Activated B cell treated with CpG ODN at 0.5 μM for 24 hours (primary cell): ENCODE measurements around the gene FBLN5. TPM values are rescaled to one million over a fixed set of nuclear protein-coding genes. Genes with fewer than 3 reads are reported as not detected.

Source experiments
- ATAC-seq: fragments of 200-7000 bp; cut with Tn5 transposase; one replicate; pipeline ENCODE4 v1.10.0; 2021; ENCODE audit warnings: low read depth, mild to moderate bottlenecking, moderate library complexity
- CTCF ChIA-PET: fragments of 350-600 bp; sonication (Branson Sonifier 250); formaldehyde crosslinking; loops from one replicate; lab custom pipeline; 2021; ENCODE audit warnings: antibody characterized with exemption; lab: Charles Lee
- POLR2A ChIA-PET: fragments of 350-600 bp; sonication (Branson Sonifier 250); formaldehyde crosslinking; loops from one replicate; lab custom pipeline; 2021; ENCODE audit warnings: antibody characterized with exemption; lab: Charles Lee
- DNase-seq: peaks from one replicate; pipeline ENCODE4 v3.0.0; 2022
- H3K27ac Mint-ChIP-seq: one replicate; pipeline ENCODE4 v1.8.0; 2020; ENCODE audit warnings: mixed read lengths
- H3K27me3 Mint-ChIP-seq: one replicate; pipeline ENCODE4 v1.8.0; 2021; ENCODE audit warnings: mixed read lengths
- H3K36me3 Mint-ChIP-seq: one replicate; pipeline ENCODE4 v1.8.0; 2021; ENCODE audit warnings: low read depth, mixed read lengths
- H3K4me1 Mint-ChIP-seq: one replicate; pipeline ENCODE4 v1.8.0; 2021; ENCODE audit warnings: mixed read lengths
- H3K4me3 Mint-ChIP-seq: one replicate; pipeline ENCODE4 v1.8.0; 2020; ENCODE audit warnings: mild to moderate bottlenecking, mixed read lengths
- H3K9me3 Mint-ChIP-seq: one replicate; pipeline ENCODE4 v1.8.0; 2020; ENCODE audit warnings: mixed read lengths
- CTCF ChIP-seq: fragments of 200-600 bp; IDR thresholded peaks from one replicate; pipeline ENCODE4 v1.8.0; 2022; ENCODE audit warnings: antibody characterized with exemption, mild to moderate bottlenecking
- intact Hi-C: fragments of 100-400 bp; cut with micrococcal nuclease; formaldehyde crosslinking; loops from one replicate; pipeline ENCODE4 v1.15.1; 2024
- total RNA-seq: library from RNA; stranded (reverse); gene quantifications from 2 replicates; pipeline ENCODE4 v1.2.3, GENCODE V29; 2022

Gene FBLN5
- total RNA-seq, 1 donor from 2014 or later, result not detected

- Mint-ChIP-seq H3K27ac (no peak overlapping the region), H3K4me3 (no peak overlapping the region), H3K4me1 (no peaks in the 10 kb centered on the region), H3K36me3 (no peaks in the 10 kb centered on the region), H3K9me3 (no peaks in the 10 kb centered on the region), H3K27me3 (peaks cover 8% of the 10 kb centered on the region)
- no peak for TF ChIP-seq CTCF
- CTCF ChIA-PET, result no interaction called here
- ATAC-seq (no peak), DNase-seq (no peak)
- intact Hi-C loops, result no loop called here
- POLR2A ChIA-PET, result no interaction called here
Measured at GRCh38 chr14:91935586-91935985, 11.9 kb downstream of the FBLN5 start.

GRCh38 chr14:91934554-91935285 lies 12.8 kb downstream of the FBLN5 start:
- H3K4me3 Mint-ChIP-seq, result no peak overlapping the region
- no peak for TF ChIP-seq CTCF
- no peak for ATAC-seq
- intact Hi-C loops, result no loop called here
- H3K27me3 Mint-ChIP-seq, result peaks cover 8% of the 10 kb centered on the region
- no peak for DNase-seq
- no peak overlapping the region for H3K27ac Mint-ChIP-seq
- H3K36me3 Mint-ChIP-seq, result no peaks in the 10 kb centered on the region
- H3K9me3 Mint-ChIP-seq, result no peaks in the 10 kb centered on the region
- ChIA-PET POLR2A (no interaction called here), CTCF (no interaction called here)
- H3K4me1 Mint-ChIP-seq, result no peaks in the 10 kb centered on the region

- ATAC-seq (no peak), DNase-seq (no peak)
- ChIA-PET POLR2A (no interaction called here), CTCF (no interaction called here)
- Mint-ChIP-seq H3K27ac (no peak overlapping the region), H3K4me3 (no peak overlapping the region), H3K36me3 (no peaks in the 10 kb centered on the region), H3K9me3 (no peaks in the 10 kb centered on the region), H3K27me3 (peaks cover 6% of the 10 kb centered on the region), H3K4me1 (no peaks in the 10 kb centered on the region)
- no peak for TF ChIP-seq CTCF
- intact Hi-C loops, result no loop called here
Measured at GRCh38 chr14:91931478-91932088, 15.9 kb downstream of the FBLN5 start.

GRCh38 chr14:91929700-91930099 lies 17.8 kb downstream of the FBLN5 start:
- Mint-ChIP-seq H3K27ac (no peak overlapping the region), H3K9me3 (no peaks in the 10 kb centered on the region), H3K4me1 (no peaks in the 10 kb centered on the region), H3K4me3 (no peak overlapping the region), H3K27me3 (peaks cover 6% of the 10 kb centered on the region), H3K36me3 (no peaks in the 10 kb centered on the region)
- intact Hi-C loops, result no loop called here
- ATAC-seq, result no peak
- no peak for DNase-seq
- ChIA-PET CTCF (no interaction called here), POLR2A (no interaction called here)
- no peak for TF ChIP-seq CTCF

GRCh38 chr14:91927800-91928199 lies 19.7 kb downstream of the FBLN5 start:
- intact Hi-C loops, result no loop called here
- Mint-ChIP-seq H3K4me1 (no peaks in the 10 kb centered on the region), H3K4me3 (no peak overlapping the region), H3K36me3 (no peaks in the 10 kb centered on the region), H3K9me3 (no peaks in the 10 kb centered on the region), H3K27ac (no peak overlapping the region), H3K27me3 (no peaks in the 10 kb centered on the region)
- POLR2A ChIA-PET, result no interaction called here
- DNase-seq, result no peak
- no peak for TF ChIP-seq CTCF
- ATAC-seq, result no peak
- CTCF ChIA-PET, result no interaction called here
